ENCODE measurements around the gene APMAP.

DNA sequence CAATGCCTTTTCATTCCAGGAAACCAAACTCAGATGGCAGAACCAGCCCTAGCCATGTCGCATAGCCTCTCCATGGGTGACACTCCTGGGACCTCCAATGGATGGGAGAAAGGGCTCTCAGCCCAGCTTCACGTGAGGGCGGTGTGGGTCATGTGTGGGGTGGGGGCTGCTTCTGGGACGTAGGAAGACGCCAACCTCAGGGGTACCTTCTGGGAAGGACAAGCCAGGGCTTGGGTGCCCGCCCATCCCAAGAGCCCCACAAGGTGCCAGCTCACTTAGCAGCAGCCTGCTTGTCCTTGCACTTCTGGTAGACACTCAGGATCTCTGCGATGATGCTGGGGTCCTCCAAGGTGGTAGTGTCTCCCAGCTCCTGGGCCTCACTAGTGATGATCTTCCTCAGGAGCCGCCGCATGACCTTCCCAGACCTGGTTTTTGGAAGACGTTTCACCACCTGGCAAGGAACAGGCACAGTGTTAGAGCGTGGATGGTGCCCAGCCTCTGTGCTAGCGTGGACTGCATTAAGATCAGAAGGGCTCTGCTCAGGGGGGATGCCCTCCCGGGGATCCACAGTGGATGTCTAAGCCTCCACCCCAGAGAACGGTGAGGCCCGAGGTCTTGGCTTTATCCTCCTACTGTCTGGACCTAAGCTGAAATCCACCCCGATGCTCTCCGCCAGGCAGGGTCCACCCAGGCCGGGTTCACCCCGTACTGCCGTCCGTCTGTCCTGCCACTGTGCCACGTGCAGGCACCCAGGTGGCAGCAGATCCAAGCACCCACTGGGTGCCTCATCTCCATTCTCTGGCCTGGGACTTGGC, 15.1 kb upstream of the APMAP start:
- TF ChIP-seq, protein P1, sequence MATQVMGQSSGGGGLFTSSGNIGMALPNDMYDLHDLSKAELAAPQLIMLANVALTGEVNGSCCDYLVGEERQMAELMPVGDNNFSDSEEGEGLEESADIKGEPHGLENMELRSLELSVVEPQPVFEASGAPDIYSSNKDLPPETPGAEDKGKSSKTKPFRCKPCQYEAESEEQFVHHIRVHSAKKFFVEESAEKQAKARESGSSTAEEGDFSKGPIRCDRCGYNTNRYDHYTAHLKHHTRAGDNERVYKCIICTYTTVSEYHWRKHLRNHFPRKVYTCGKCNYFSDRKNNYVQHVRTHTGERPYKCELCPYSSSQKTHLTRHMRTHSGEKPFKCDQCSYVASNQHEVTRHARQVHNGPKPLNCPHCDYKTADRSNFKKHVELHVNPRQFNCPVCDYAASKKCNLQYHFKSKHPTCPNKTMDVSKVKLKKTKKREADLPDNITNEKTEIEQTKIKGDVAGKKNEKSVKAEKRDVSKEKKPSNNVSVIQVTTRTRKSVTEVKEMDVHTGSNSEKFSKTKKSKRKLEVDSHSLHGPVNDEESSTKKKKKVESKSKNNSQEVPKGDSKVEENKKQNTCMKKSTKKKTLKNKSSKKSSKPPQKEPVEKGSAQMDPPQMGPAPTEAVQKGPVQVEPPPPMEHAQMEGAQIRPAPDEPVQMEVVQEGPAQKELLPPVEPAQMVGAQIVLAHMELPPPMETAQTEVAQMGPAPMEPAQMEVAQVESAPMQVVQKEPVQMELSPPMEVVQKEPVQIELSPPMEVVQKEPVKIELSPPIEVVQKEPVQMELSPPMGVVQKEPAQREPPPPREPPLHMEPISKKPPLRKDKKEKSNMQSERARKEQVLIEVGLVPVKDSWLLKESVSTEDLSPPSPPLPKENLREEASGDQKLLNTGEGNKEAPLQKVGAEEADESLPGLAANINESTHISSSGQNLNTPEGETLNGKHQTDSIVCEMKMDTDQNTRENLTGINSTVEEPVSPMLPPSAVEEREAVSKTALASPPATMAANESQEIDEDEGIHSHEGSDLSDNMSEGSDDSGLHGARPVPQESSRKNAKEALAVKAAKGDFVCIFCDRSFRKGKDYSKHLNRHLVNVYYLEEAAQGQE (IDR thresholded peaks at IDR 0.05) = no peak
- TF ChIP-seq, protein P2, sequence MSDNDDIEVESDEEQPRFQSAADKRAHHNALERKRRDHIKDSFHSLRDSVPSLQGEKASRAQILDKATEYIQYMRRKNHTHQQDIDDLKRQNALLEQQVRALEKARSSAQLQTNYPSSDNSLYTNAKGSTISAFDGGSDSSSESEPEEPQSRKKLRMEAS (IDR thresholded peaks at IDR 0.05) = no peak
- TF ChIP-seq, protein P3, sequence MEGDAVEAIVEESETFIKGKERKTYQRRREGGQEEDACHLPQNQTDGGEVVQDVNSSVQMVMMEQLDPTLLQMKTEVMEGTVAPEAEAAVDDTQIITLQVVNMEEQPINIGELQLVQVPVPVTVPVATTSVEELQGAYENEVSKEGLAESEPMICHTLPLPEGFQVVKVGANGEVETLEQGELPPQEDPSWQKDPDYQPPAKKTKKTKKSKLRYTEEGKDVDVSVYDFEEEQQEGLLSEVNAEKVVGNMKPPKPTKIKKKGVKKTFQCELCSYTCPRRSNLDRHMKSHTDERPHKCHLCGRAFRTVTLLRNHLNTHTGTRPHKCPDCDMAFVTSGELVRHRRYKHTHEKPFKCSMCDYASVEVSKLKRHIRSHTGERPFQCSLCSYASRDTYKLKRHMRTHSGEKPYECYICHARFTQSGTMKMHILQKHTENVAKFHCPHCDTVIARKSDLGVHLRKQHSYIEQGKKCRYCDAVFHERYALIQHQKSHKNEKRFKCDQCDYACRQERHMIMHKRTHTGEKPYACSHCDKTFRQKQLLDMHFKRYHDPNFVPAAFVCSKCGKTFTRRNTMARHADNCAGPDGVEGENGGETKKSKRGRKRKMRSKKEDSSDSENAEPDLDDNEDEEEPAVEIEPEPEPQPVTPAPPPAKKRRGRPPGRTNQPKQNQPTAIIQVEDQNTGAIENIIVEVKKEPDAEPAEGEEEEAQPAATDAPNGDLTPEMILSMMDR (IDR thresholded peaks at IDR 0.05; ENCODE audit: low read depth, low read length, missing input control) = no peak
- TF ChIP-seq SP1 (IDR thresholded peaks at IDR 0.05) = no peak
- TF ChIP-seq TAF1 (conservative IDR thresholded peaks at IDR 0.05) = no peak

Measured in liver (tissue), 3 donors.